ENCODE data around the gene CHGA. TPM values are rescaled to one million over a fixed set of nuclear protein-coding genes. Genes with fewer than 3 reads are reported as not detected.

The CHGA gene
- total RNA-seq: 0.20 TPM

GRCh38 chr14:92922883-92923743 is at the start of gene CHGA:
TSS of gene CHGA (plus strand) at chr14:92923150. CDS start at chr14:92923360, 210 bp downstream.
- ATAC-seq (peak; percentile 85), DNase-seq (ENCODE audit: low spot score) (no peak)

- no peak for ATAC-seq
These were observed 47.8 kb upstream of the CHGA start for GRCh38 chr14:92874962-92875661.

GRCh38 chr14:92877757-92878431 is 45.1 kb upstream of the CHGA start:
- ATAC-seq (peak; percentile 86), DNase-seq (ENCODE audit: low spot score) (peak; percentile 96)

More at GRCh38 chr14:92874962-92875661, 47.8 kb upstream of the CHGA start:
- DNase-seq (ENCODE audit: low spot score): no peak

- ATAC-seq (no peak), DNase-seq (ENCODE audit: low spot score) (no peak)
These were observed 42.6 kb upstream of the CHGA start for GRCh38 chr14:92880351-92880750.

GRCh38 chr14:92880851-92881250 is 42.1 kb upstream of the CHGA start:
- peak; percentile 76 for ATAC-seq
- peak; percentile 73 for DNase-seq (ENCODE audit: low spot score)

GRCh38 chr14:92883066-92883465 is 39.9 kb upstream of the CHGA start:
- DNase-seq (ENCODE audit: low spot score): no peak
- ATAC-seq: no peak

- DNase-seq (ENCODE audit: low spot score): no peak
These were observed 38.5 kb upstream of the CHGA start for GRCh38 chr14:92884410-92884809.

GRCh38 chr14:92885279-92886061 is 37.5 kb upstream of the CHGA start:
- ATAC-seq (no peak), DNase-seq (ENCODE audit: low spot score) (no peak)

More at GRCh38 chr14:92884410-92884809, 38.5 kb upstream of the CHGA start:
- no peak for ATAC-seq

- ATAC-seq (no peak), DNase-seq (ENCODE audit: low spot score) (no peak)
These were observed 36.6 kb upstream of the CHGA start for GRCh38 chr14:92886337-92886736.

GRCh38 chr14:92887157-92887556 is 35.8 kb upstream of the CHGA start:
- DNase-seq (ENCODE audit: low spot score) (no peak), ATAC-seq (no peak)

- DNase-seq (ENCODE audit: low spot score): no peak
- ATAC-seq: no peak
These were observed 34.1 kb upstream of the CHGA start for GRCh38 chr14:92888896-92889295.

GRCh38 chr14:92890830-92891588 is 31.9 kb upstream of the CHGA start:
- no peak for DNase-seq (ENCODE audit: low spot score)
- ATAC-seq: no peak

GRCh38 chr14:92892589-92892988 is 30.4 kb upstream of the CHGA start:
- ATAC-seq (no peak), DNase-seq (ENCODE audit: low spot score) (no peak)

- DNase-seq (ENCODE audit: low spot score) (no peak), ATAC-seq (no peak)
These were observed 27.5 kb upstream of the CHGA start for GRCh38 chr14:92895352-92895878.

- DNase-seq (ENCODE audit: low spot score) (no peak), ATAC-seq (no peak)
These were observed 24.9 kb upstream of the CHGA start for GRCh38 chr14:92897922-92898565.

- ATAC-seq (no peak), DNase-seq (ENCODE audit: low spot score) (no peak)
These were observed 24.3 kb upstream of the CHGA start for GRCh38 chr14:92898566-92899131.

- no peak for DNase-seq (ENCODE audit: low spot score)
These were observed 22.3 kb upstream of the CHGA start for GRCh38 chr14:92900660-92901059.

GRCh38 chr14:92902191-92902590 is 20.8 kb upstream of the CHGA start:
- DNase-seq (ENCODE audit: low spot score): no peak
- no peak for ATAC-seq

More at GRCh38 chr14:92900660-92901059, 22.3 kb upstream of the CHGA start:
- ATAC-seq: no peak

- no peak for ATAC-seq
- no peak for DNase-seq (ENCODE audit: low spot score)
These were observed 20.2 kb upstream of the CHGA start for GRCh38 chr14:92902726-92903125.

Measured in left lobe of liver (tissue), 2 donors.